Inflammatory macrophage treated with lipopolysaccharide for 1 hour (primary cell): Measurements from ENCODE around the gene SYNPR.

ENCODE experiments used
- DNase-seq, 2 donors: peaks; one replicate each; pipeline ENCODE4 v3.0.0-alpha.2; 2020 to 2022

The SYNPR gene

GRCh38 chr3:63474828-63475518 lies 196.9 kb downstream of the SYNPR start:
- no peak for DNase-seq

- no peak for DNase-seq
Observed at GRCh38 chr3:63477494-63478129, 199.5 kb downstream of the SYNPR start.

- DNase-seq, result no peak
Observed at GRCh38 chr3:63478990-63479660, 201.0 kb downstream of the SYNPR start.

- no peak for DNase-seq
Observed at GRCh38 chr3:63479661-63480035, 201.5 kb downstream of the SYNPR start.

GRCh38 chr3:63481627-63482026 lies 203.5 kb downstream of the SYNPR start:
- DNase-seq, result no peak

GRCh38 chr3:63482341-63482740 lies 204.2 kb downstream of the SYNPR start:
- no peak for DNase-seq

- no peak for DNase-seq
Observed at GRCh38 chr3:63492464-63492863, 214.4 kb downstream of the SYNPR start.

- DNase-seq, result no peak
Observed at GRCh38 chr3:63493101-63493500, 215.0 kb downstream of the SYNPR start.

- DNase-seq, result no peak
Observed at GRCh38 chr3:63494646-63495045, 216.5 kb downstream of the SYNPR start.

GRCh38 chr3:63497641-63498040 lies 219.5 kb downstream of the SYNPR start:
- DNase-seq, result no peak

GRCh38 chr3:63500196-63500595 lies 222.1 kb downstream of the SYNPR start:
- no peak for DNase-seq

GRCh38 chr3:63508305-63508704 lies 230.2 kb downstream of the SYNPR start:
- no peak for DNase-seq

- no peak for DNase-seq
Observed at GRCh38 chr3:63508771-63509170, 230.7 kb downstream of the SYNPR start.

- DNase-seq, result no peak
Observed at GRCh38 chr3:63513791-63514190, 235.7 kb downstream of the SYNPR start.

- DNase-seq, result no peak
Observed at GRCh38 chr3:63514678-63515077, 236.6 kb downstream of the SYNPR start.

- DNase-seq, result no peak
Observed at GRCh38 chr3:63519426-63519825, 241.3 kb downstream of the SYNPR start.

GRCh38 chr3:63521657-63522056 lies 243.5 kb downstream of the SYNPR start:
- DNase-seq, result no peak

- DNase-seq, result no peak
Observed at GRCh38 chr3:63523100-63523499, 245.0 kb downstream of the SYNPR start.

- DNase-seq, result no peak
Observed at GRCh38 chr3:63528325-63529000, 250.4 kb downstream of the SYNPR start.

GRCh38 chr3:63532521-63532920 lies 254.4 kb downstream of the SYNPR start:
- no peak for DNase-seq

- no peak for DNase-seq
Observed at GRCh38 chr3:63538919-63539318, 260.8 kb downstream of the SYNPR start.

GRCh38 chr3:63555767-63556166 lies 277.7 kb downstream of the SYNPR start:
- no peak for DNase-seq

GRCh38 chr3:63556401-63556800 lies 278.3 kb downstream of the SYNPR start:
- DNase-seq, result no peak

- DNase-seq, result no peak
Observed at GRCh38 chr3:63557912-63558311, 279.8 kb downstream of the SYNPR start.
